H1 (cell line): ENCODE results near the gene CEP41. TPM values are rescaled to one million over a fixed set of nuclear protein-coding genes. Genes with fewer than 3 reads are reported as not detected.

Experiments
- BCL11A ChIP-seq, 2 experiments: IDR thresholded peaks; one replicate each; pipeline ENCODE4 v1.6.1; 2011; ENCODE audit warnings: low read depth in 2 of 2, low read length in 2 of 2, mild to moderate bottlenecking in 2 of 2
- CBX8 ChIP-seq: fragments of 300-800, 300-1000 bp; sonication (generic); IDR thresholded peaks from 2 replicates; pipeline ENCODE4 v1.7.1; 2016; ENCODE audit warnings: low read depth, low read length, borderline replicate concordance
- CHD7 ChIP-seq: fragments of 300-600 bp; sonication (generic); IDR thresholded peaks from 2 replicates; pipeline ENCODE4 v1.7.1; 2012; ENCODE audit warnings: low read length, moderate library complexity, mild to moderate bottlenecking, inconsistent platforms; ENCODE audit not compliant: insufficient replicate concordance
- JUND ChIP-seq: IDR thresholded peaks from 2 replicates; pipeline ENCODE4 v1.6.1; 2011; ENCODE audit warnings: mild to moderate bottlenecking, improper control_type of control experiment, low read length
- KDM5A ChIP-seq: fragments of 200-600 bp; IDR thresholded peaks from 2 replicates; pipeline ENCODE4 v1.7.1; 2012; ENCODE audit warnings: mild to moderate bottlenecking, low read length, inconsistent platforms, mixed read lengths
- RAD21 ChIP-seq, 2 experiments: IDR thresholded peaks in 1 of 2; conservative IDR thresholded peaks in 1 of 2; 2 replicates each; pipeline ENCODE4 v1.6.1; 2011; ENCODE audit warnings: low read depth in 2 of 2, low read length in 2 of 2, improper control_type of control experiment in 1 of 2, inconsistent platforms in 1 of 2, mild to moderate bottlenecking in 1 of 2, moderate library complexity in 1 of 2
- RBBP5 ChIP-seq: IDR thresholded peaks from 2 replicates; pipeline ENCODE4 v1.7.1; 2012; ENCODE audit warnings: low read depth, mild to moderate bottlenecking, inconsistent platforms, low read length, moderate library complexity, borderline replicate concordance
- RXRA ChIP-seq: IDR thresholded peaks from 2 replicates; pipeline ENCODE4 v1.6.1; 2011; ENCODE audit warnings: low read depth, mild to moderate bottlenecking, low read length, moderate library complexity; ENCODE audit not compliant: insufficient read depth
- polyA plus RNA-seq, 7 experiments: library from polyadenylated mRNA; depleted of rRNA in 3 of 7; stranded (reverse) in 5 of 7; unstranded in 2 of 7; fragments of >200 nt in 5 of 7; fragments of 200-250 nt in 2 of 7; gene quantifications; 1 replicate in 5 of 7; 2 replicates in 1 of 7; 4 replicates in 1 of 7; pipeline versions ENCODE4 v1.2.1 to v1.2.3, GENCODE V29; 2011 to 2013; ENCODE audit warnings: missing spikeins in 2 of 7, mixed read lengths in 2 of 7
- total RNA-seq: library from RNA; stranded (reverse); fragmentation: NEBNext Ultra II Directional; extraction: Animal tissue kit (Norgen Biotek cat#: 25700); gene quantifications from 2 replicates; pipeline ENCODE4 v1.2.1, GENCODE V29; 2021

CEP41 gene
- total and polyA plus RNA-seq, 2 of the 8 experiments (the other 6 are each of a cell fraction or from before 2014, with no cell fraction given): 9.3 to 12.8 TPM

- TF ChIP-seq CHD7 (no peak), RAD21 (IDR thresholded peaks at IDR 0.05 in 1 of 2, conservative IDR thresholded peaks at IDR 0.05 in 1 of 2; ENCODE audit: low read depth in 2 of 2, low read length in 2 of 2) (no peak), RXRA (no peak), CBX8 (no peak), JUND (no peak), RBBP5 (no peak), KDM5A (no peak), BCL11A (IDR thresholded peaks at IDR 0.05; ENCODE audit: low read depth in 2 of 2, low read length in 2 of 2) (no peak)
Observed at GRCh38 chr7:130473876-130474275, 33.1 kb upstream of the CEP41 start (continued).
